Right lobe of liver (tissue), 4 donors: ENCODE data around the gene ASB2.

Experiments
- CTCF ChIP-seq, 4 donors: fragments of 200-600 bp in 3 of 4; fragments of 450-650 bp in 1 of 4; IDR thresholded peaks; one replicate each; pipeline versions ENCODE4 v1.5.1 to v1.8.0; 2016 to 2022; ENCODE audit warnings: antibody characterized with exemption in 4 of 4, mild to moderate bottlenecking in 2 of 4
- POLR2A ChIP-seq: fragments of 450-650 bp; IDR thresholded peaks from one replicate; pipeline ENCODE4 v1.6.1; 2017; ENCODE audit warnings: antibody characterized with exemption, mild to moderate bottlenecking
- donor health status: DM: no; HTN: no; CAD: no.
- donor health status: DM: no; HTN: no; CAD: no.
- donor health status: DM: no; HTN: yes; CAD: no.

GRCh38 chr14:93965287-93965821 lies 11.0 kb downstream of the ASB2 start:
- no peak for TF ChIP-seq CTCF (IDR thresholded peaks at IDR 0.05)
- TF ChIP-seq POLR2A: no peak
